MCF 10A (cell line): ENCODE measurements around the gene SSC5D. TPM values are rescaled to one million over a fixed set of nuclear protein-coding genes. Genes with fewer than 3 reads are reported as not detected.

ENCODE experiments used
- BruUV-seq: library from RNA; stranded (reverse); fragments of 400-500 nt; replicated peaks from 2 replicates; lab custom pipeline; 2021; lab: Mats Ljungman, UMichigan
- CTCF ChIA-PET: fragments of 300-600 bp; sonication (Branson Sonifier 250); formaldehyde crosslinking; extraction: SDS; loops from one replicate; lab custom pipeline; 2021; ENCODE audit warnings: antibody characterized with exemption, inconsistent platforms; lab: Yijun Ruan, JAX
- POLR2A ChIA-PET: fragments of 300-600, 350-650 bp; sonication (Branson Sonifier 250); formaldehyde crosslinking; extraction: SDS; loops from one replicate; lab custom pipeline; 2020; ENCODE audit warnings: antibody characterized with exemption, inconsistent platforms; lab: Yijun Ruan, JAX
- DNase-seq: peaks from one replicate; pipeline ENCODE4 v3.0.0-alpha.2; 2018; ENCODE audit not compliant: unreplicated experiment
- H3K27ac Mint-ChIP-seq: one replicate; pipeline ENCODE4 v1.8.0; 2022; ENCODE audit warnings: mild to moderate bottlenecking, low read depth, mixed read lengths; ENCODE audit not compliant: unreplicated experiment
- H3K27me3 Mint-ChIP-seq: one replicate; pipeline ENCODE4 v1.8.0; 2022; ENCODE audit warnings: mixed read lengths; ENCODE audit not compliant: insufficient read depth, unreplicated experiment
- H3K36me3 Mint-ChIP-seq: one replicate; pipeline ENCODE4 v1.8.0; 2022; ENCODE audit warnings: mild to moderate bottlenecking, moderate library complexity, mixed read lengths; ENCODE audit not compliant: insufficient read depth, unreplicated experiment
- H3K4me1 Mint-ChIP-seq: one replicate; pipeline ENCODE4 v1.8.0; 2022; ENCODE audit warnings: mixed read lengths; ENCODE audit not compliant: insufficient read depth, unreplicated experiment
- H3K4me3 Mint-ChIP-seq: one replicate; pipeline ENCODE4 v1.8.0; 2022; ENCODE audit warnings: mild to moderate bottlenecking, moderate library complexity, mixed read lengths; ENCODE audit not compliant: unreplicated experiment
- H3K9me3 Mint-ChIP-seq: one replicate; pipeline ENCODE4 v1.8.0; 2022; ENCODE audit warnings: mixed read lengths; ENCODE audit not compliant: unreplicated experiment
- CTCF ChIP-seq: fragments of 200-600 bp; IDR thresholded peaks from one replicate; pipeline ENCODE4 v1.8.0; 2022; ENCODE audit warnings: antibody characterized with exemption, mild to moderate bottlenecking; ENCODE audit not compliant: unreplicated experiment
- intact Hi-C: fragments of 100-400 bp; cut with micrococcal nuclease; formaldehyde crosslinking; loops from 2 replicates; pipeline ENCODE4 v1.14.1; 2022
- total RNA-seq: library from RNA; stranded (reverse); gene quantifications from 2 replicates; pipeline ENCODE4 v1.2.3, GENCODE V29; 2022

Gene SSC5D
- total RNA-seq, 1 experiment from 2014 or later, result 0.33 TPM

- no peak overlapping the region for H3K4me3 Mint-ChIP-seq
- H3K9me3 Mint-ChIP-seq, result no peaks in the 10 kb centered on the region
- no peak for TF ChIP-seq CTCF
- no peaks in the 10 kb centered on the region for H3K36me3 Mint-ChIP-seq
- no TSS peak for BruUV-seq
- POLR2A ChIA-PET, result no interaction called here
- CTCF ChIA-PET, result interaction anchor here (1.1 kb wide), 1 partner anchor 14 kb away, joined by 6 read pairs; no protein-coding TSS in a partner anchor
- peaks cover 43% of the 10 kb centered on the region for H3K4me1 Mint-ChIP-seq
- no peak for DNase-seq
- no peak overlapping the region for H3K27ac Mint-ChIP-seq
- intact Hi-C loops, result no loop called here
- H3K27me3 Mint-ChIP-seq, result peaks cover 66% of the 10 kb centered on the region
Observed at GRCh38 chr19:55441319-55441691, 46.9 kb upstream of the SSC5D start.

- CTCF ChIA-PET, result interaction anchor here (1.1 kb wide), 1 partner anchor 13 kb away, joined by 6 read pairs; no protein-coding TSS in a partner anchor
- H3K9me3 Mint-ChIP-seq, result no peaks in the 10 kb centered on the region
- no TSS peak for BruUV-seq
- no peak for DNase-seq
- H3K4me1 Mint-ChIP-seq, result peaks cover 43% of the 10 kb centered on the region
- POLR2A ChIA-PET, result no interaction called here
- intact Hi-C loops, result no loop called here
- peaks cover 66% of the 10 kb centered on the region for H3K27me3 Mint-ChIP-seq
- H3K27ac Mint-ChIP-seq, result no peak overlapping the region
- no peaks in the 10 kb centered on the region for H3K36me3 Mint-ChIP-seq
- no peak overlapping the region for H3K4me3 Mint-ChIP-seq
- no peak for TF ChIP-seq CTCF
Observed at GRCh38 chr19:55441692-55442321, 46.4 kb upstream of the SSC5D start.

GRCh38 chr19:55442372-55442961, 45.8 kb upstream of the SSC5D start:
- H3K9me3 Mint-ChIP-seq, result no peaks in the 10 kb centered on the region
- DNase-seq, result no peak
- no peak overlapping the region for H3K27ac Mint-ChIP-seq
- no peak for TF ChIP-seq CTCF
- peaks cover 66% of the 10 kb centered on the region for H3K27me3 Mint-ChIP-seq
- intact Hi-C loops, result no loop called here
- H3K4me3 Mint-ChIP-seq, result no peak overlapping the region
- POLR2A ChIA-PET, result no interaction called here
- peaks cover 40% of the 10 kb centered on the region for H3K4me1 Mint-ChIP-seq
- CTCF ChIA-PET, result interaction anchor here (1.1 kb wide), 1 partner anchor 13 kb away, joined by 6 read pairs; no protein-coding TSS in a partner anchor
- no peaks in the 10 kb centered on the region for H3K36me3 Mint-ChIP-seq
- no TSS peak for BruUV-seq

- POLR2A ChIA-PET, result no interaction called here
Observed at GRCh38 chr19:55443045-55443823, 45.0 kb upstream of the SSC5D start, which contains the start of gene SHISA7. SHISA7 (minus strand) TSS chr19:55443300; CDS start chr19:55442863, 437 bp downstream.

More at GRCh38 chr19:55443045-55443823, 45.0 kb upstream of the SSC5D start, which contains the start of gene SHISA7:
- no peak within 1 kb of the TSS for H3K4me3 Mint-ChIP-seq
- no TSS peak for BruUV-seq
- H3K27me3 Mint-ChIP-seq, result peaks cover 66% of the 10 kb centered on the region
- no peak within 1 kb of the TSS for H3K27ac Mint-ChIP-seq
- H3K4me1 Mint-ChIP-seq, result peaks cover 37% of the 10 kb centered on the region
- H3K36me3 Mint-ChIP-seq, result no peaks in the 10 kb centered on the region
- H3K9me3 Mint-ChIP-seq, result no peaks in the 10 kb centered on the region
- DNase-seq, result no peak
- TF ChIP-seq CTCF, result no peak
- CTCF ChIA-PET, result no interaction called here
- intact Hi-C loops, result no loop called here
